ENCODE results near the gene GAD1.

Gene GAD1

GRCh38 chr2:170869036-170869435 lies 52.3 kb downstream of the GAD1 start:
- H3K9me3 ChIP-seq (ENCODE audit: severe bottlenecking): no peaks in the 10 kb centered on the region
- H3K36me3 ChIP-seq (ENCODE audit: low read depth): no peaks in the 10 kb centered on the region
- no peak for DNase-seq (ENCODE audit: low spot score)
- TF ChIP-seq CTCF (IDR thresholded peaks at IDR 0.05; ENCODE audit: poor library complexity, severe bottlenecking): no peak
- no peak for ATAC-seq (ENCODE audit: low read depth)
- no peaks in the 10 kb centered on the region for H3K27me3 ChIP-seq (ENCODE audit: insufficient read depth, poor library complexity, severe bottlenecking)
- no peak overlapping the region for H3K4me3 ChIP-seq (ENCODE audit: severe bottlenecking)
- H3K4me1 ChIP-seq (ENCODE audit: insufficient read depth, poor library complexity, severe bottlenecking): peaks cover 3% of the 10 kb centered on the region
- no peak overlapping the region for H3K27ac ChIP-seq (ENCODE audit: poor library complexity, severe bottlenecking)

- ATAC-seq (ENCODE audit: low read depth): no peak
- H3K4me3 ChIP-seq (ENCODE audit: severe bottlenecking): no peak overlapping the region
- TF ChIP-seq CTCF (IDR thresholded peaks at IDR 0.05; ENCODE audit: poor library complexity, severe bottlenecking): no peak
- peaks cover 3% of the 10 kb centered on the region for H3K4me1 ChIP-seq (ENCODE audit: insufficient read depth, poor library complexity, severe bottlenecking)
- no peaks in the 10 kb centered on the region for H3K27me3 ChIP-seq (ENCODE audit: insufficient read depth, poor library complexity, severe bottlenecking)
- no peak for DNase-seq (ENCODE audit: low spot score)
- no peaks in the 10 kb centered on the region for H3K36me3 ChIP-seq (ENCODE audit: low read depth)
- H3K9me3 ChIP-seq (ENCODE audit: severe bottlenecking): no peaks in the 10 kb centered on the region
- H3K27ac ChIP-seq (ENCODE audit: poor library complexity, severe bottlenecking): no peak overlapping the region
Observed at GRCh38 chr2:170869461-170869860, 52.8 kb downstream of the GAD1 start.

GRCh38 chr2:170873035-170873692 lies 56.5 kb downstream of the GAD1 start:
- DNase-seq (ENCODE audit: low spot score) (peak; percentile 65), ATAC-seq (ENCODE audit: low read depth) (peak; percentile 92)
- H3K9me3 ChIP-seq (ENCODE audit: severe bottlenecking): no peaks in the 10 kb centered on the region
- no peak overlapping the region for H3K27ac ChIP-seq (ENCODE audit: poor library complexity, severe bottlenecking)
- peaks cover 10% of the 10 kb centered on the region for H3K4me1 ChIP-seq (ENCODE audit: insufficient read depth, poor library complexity, severe bottlenecking)
- no peaks in the 10 kb centered on the region for H3K36me3 ChIP-seq (ENCODE audit: low read depth)
- peak; percentile 96 for TF ChIP-seq CTCF (IDR thresholded peaks at IDR 0.05; ENCODE audit: poor library complexity, severe bottlenecking)
- no peaks in the 10 kb centered on the region for H3K27me3 ChIP-seq (ENCODE audit: insufficient read depth, poor library complexity, severe bottlenecking)
- no peak overlapping the region for H3K4me3 ChIP-seq (ENCODE audit: severe bottlenecking)

- no peak for DNase-seq (ENCODE audit: low spot score)
- no peak for TF ChIP-seq CTCF (IDR thresholded peaks at IDR 0.05; ENCODE audit: poor library complexity, severe bottlenecking)
- Histone ChIP-seq H3K27me3 (ENCODE audit: insufficient read depth, poor library complexity, severe bottlenecking) (no peaks in the 10 kb centered on the region), H3K4me1 (ENCODE audit: insufficient read depth, poor library complexity, severe bottlenecking) (peaks cover 10% of the 10 kb centered on the region), H3K27ac (ENCODE audit: poor library complexity, severe bottlenecking) (no peak overlapping the region), H3K4me3 (ENCODE audit: severe bottlenecking) (no peak overlapping the region), H3K9me3 (ENCODE audit: severe bottlenecking) (no peaks in the 10 kb centered on the region), H3K36me3 (ENCODE audit: low read depth) (no peaks in the 10 kb centered on the region)
- peak; percentile 80 for ATAC-seq (ENCODE audit: low read depth)
Observed at GRCh38 chr2:170878066-170878465, 61.4 kb downstream of the GAD1 start.

- Histone ChIP-seq H3K4me3 (ENCODE audit: severe bottlenecking) (no peak overlapping the region), H3K4me1 (ENCODE audit: insufficient read depth, poor library complexity, severe bottlenecking) (peaks cover 10% of the 10 kb centered on the region), H3K27ac (ENCODE audit: poor library complexity, severe bottlenecking) (no peak overlapping the region), H3K36me3 (ENCODE audit: low read depth) (no peaks in the 10 kb centered on the region), H3K27me3 (ENCODE audit: insufficient read depth, poor library complexity, severe bottlenecking) (no peaks in the 10 kb centered on the region), H3K9me3 (ENCODE audit: severe bottlenecking) (no peaks in the 10 kb centered on the region)
- TF ChIP-seq CTCF (IDR thresholded peaks at IDR 0.05; ENCODE audit: poor library complexity, severe bottlenecking): no peak
- DNase-seq (ENCODE audit: low spot score): no peak
- ATAC-seq (ENCODE audit: low read depth): peak; percentile 25; the same call in 1 of the 3 replicates
Observed at GRCh38 chr2:170878505-170878904, 61.8 kb downstream of the GAD1 start.
